ENCODE measurements around the gene CENPC. TPM values are rescaled to one million over a fixed set of nuclear protein-coding genes. Genes with fewer than 3 reads are reported as not detected.

The CENPC gene
- total and polyA plus RNA-seq, 2 of the 4 experiments (the other 2 are of a cell fraction), result 4.2 to 6.6 TPM

DNA sequence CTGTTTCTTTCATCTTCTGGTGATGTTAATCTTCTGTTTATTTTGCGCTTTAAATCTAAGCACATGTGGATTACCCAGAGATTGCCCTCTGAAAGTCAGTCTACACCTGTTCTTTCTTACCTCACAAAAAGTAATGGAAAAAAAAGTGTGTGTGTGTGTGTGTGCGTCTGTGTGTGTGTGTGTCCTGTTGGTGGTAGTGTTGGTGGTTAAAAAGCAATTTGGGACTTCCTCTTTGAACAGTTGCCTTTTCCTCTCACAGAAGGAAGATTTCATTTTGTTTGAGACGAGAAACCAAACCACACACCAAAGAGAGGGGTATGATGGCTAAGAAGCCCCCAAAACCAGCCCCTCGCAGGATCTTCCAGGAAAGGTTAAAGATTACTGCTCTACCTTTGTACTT is 13.2 kb upstream of the CENPC start, which contains the start of gene STAP1:
Gene STAP1 (plus strand): TSS at position 235 of the 400 bp plus-strand sequence. CDS start 83 bp downstream, at position 318.
- H3K27me3 ChIP-seq (ENCODE audit: control insufficient read depth, insufficient read depth, low read length), result no peaks in the 10 kb centered on the region
- H3K4me2 ChIP-seq (ENCODE audit: low read depth, low read length), result no peak within 1 kb of the TSS
- H3K4me1 ChIP-seq (ENCODE audit: control insufficient read depth, insufficient read depth, low read length), result no peaks in the 10 kb centered on the region
- TF ChIP-seq MXI1 (IDR thresholded peaks at IDR 0.05; ENCODE audit: borderline replicate concordance, low read depth, low read length) (no peak), FOS (IDR thresholded peaks at IDR 0.05; ENCODE audit: low read depth, low read length) (no peak), SMC3 (IDR thresholded peaks at IDR 0.05; ENCODE audit: low read depth, low read length) (no peak), CHD1 (IDR thresholded peaks at IDR 0.05; ENCODE audit: low read depth, low read length) (no peak), RAD21 (IDR thresholded peaks at IDR 0.05; ENCODE audit: low read length) (no peak), BHLHE40 (IDR thresholded peaks at IDR 0.05; ENCODE audit: low read depth, low read length) (no peak), MAFK (IDR thresholded peaks at IDR 0.05; ENCODE audit: low read depth, low read length) (no peak), NFE2L2 (IDR thresholded peaks at IDR 0.05; ENCODE audit: low read depth, low read length) (no peak), RFX5 (IDR thresholded peaks at IDR 0.05; ENCODE audit: low read depth, low read length) (no peak), CEBPB (IDR thresholded peaks at IDR 0.05; ENCODE audit: low read depth, low read length) (no peak), POLR2A (IDR thresholded peaks at IDR 0.05; ENCODE audit: low read depth, low read length) (no peak), RCOR1 (IDR thresholded peaks at IDR 0.05; ENCODE audit: insufficient replicate concordance, low read length) (no peak), MAZ (IDR thresholded peaks at IDR 0.05; ENCODE audit: borderline replicate concordance, low read depth, low read length) (no peak)
- TF ChIP-seq, protein P1, sequence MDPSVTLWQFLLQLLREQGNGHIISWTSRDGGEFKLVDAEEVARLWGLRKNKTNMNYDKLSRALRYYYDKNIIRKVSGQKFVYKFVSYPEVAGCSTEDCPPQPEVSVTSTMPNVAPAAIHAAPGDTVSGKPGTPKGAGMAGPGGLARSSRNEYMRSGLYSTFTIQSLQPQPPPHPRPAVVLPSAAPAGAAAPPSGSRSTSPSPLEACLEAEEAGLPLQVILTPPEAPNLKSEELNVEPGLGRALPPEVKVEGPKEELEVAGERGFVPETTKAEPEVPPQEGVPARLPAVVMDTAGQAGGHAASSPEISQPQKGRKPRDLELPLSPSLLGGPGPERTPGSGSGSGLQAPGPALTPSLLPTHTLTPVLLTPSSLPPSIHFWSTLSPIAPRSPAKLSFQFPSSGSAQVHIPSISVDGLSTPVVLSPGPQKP (IDR thresholded peaks at IDR 0.05; ENCODE audit: borderline replicate concordance, low read depth, low read length), result no peak
- TF ChIP-seq, protein P2, sequence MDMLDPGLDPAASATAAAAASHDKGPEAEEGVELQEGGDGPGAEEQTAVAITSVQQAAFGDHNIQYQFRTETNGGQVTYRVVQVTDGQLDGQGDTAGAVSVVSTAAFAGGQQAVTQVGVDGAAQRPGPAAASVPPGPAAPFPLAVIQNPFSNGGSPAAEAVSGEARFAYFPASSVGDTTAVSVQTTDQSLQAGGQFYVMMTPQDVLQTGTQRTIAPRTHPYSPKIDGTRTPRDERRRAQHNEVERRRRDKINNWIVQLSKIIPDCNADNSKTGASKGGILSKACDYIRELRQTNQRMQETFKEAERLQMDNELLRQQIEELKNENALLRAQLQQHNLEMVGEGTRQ (IDR thresholded peaks at IDR 0.05; ENCODE audit: low read depth, low read length), result no peak
- TF ChIP-seq, protein P3, sequence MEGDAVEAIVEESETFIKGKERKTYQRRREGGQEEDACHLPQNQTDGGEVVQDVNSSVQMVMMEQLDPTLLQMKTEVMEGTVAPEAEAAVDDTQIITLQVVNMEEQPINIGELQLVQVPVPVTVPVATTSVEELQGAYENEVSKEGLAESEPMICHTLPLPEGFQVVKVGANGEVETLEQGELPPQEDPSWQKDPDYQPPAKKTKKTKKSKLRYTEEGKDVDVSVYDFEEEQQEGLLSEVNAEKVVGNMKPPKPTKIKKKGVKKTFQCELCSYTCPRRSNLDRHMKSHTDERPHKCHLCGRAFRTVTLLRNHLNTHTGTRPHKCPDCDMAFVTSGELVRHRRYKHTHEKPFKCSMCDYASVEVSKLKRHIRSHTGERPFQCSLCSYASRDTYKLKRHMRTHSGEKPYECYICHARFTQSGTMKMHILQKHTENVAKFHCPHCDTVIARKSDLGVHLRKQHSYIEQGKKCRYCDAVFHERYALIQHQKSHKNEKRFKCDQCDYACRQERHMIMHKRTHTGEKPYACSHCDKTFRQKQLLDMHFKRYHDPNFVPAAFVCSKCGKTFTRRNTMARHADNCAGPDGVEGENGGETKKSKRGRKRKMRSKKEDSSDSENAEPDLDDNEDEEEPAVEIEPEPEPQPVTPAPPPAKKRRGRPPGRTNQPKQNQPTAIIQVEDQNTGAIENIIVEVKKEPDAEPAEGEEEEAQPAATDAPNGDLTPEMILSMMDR (conservative IDR thresholded peaks at IDR 0.05; ENCODE audit: low read depth, low read length), result no peak
- H3K79me1 ChIP-seq (ENCODE audit: low read depth in 1 of 2, low read length in 2 of 2), result no peaks in the 10 kb centered on the region
- H2BK20ac ChIP-seq (ENCODE audit: low read depth, low read length), result no peak within 1 kb of the TSS
- no peaks in the 10 kb centered on the region for H3K9me3 ChIP-seq (ENCODE audit: control insufficient read depth, insufficient read depth, low read length)
- H2AK5ac ChIP-seq (ENCODE audit: low read depth, low read length), result no peak within 1 kb of the TSS
- no peaks in the 10 kb centered on the region for H3K36me3 ChIP-seq (ENCODE audit: control insufficient read depth, insufficient read depth, low read length)
- no peak within 1 kb of the TSS for H4K8ac ChIP-seq (ENCODE audit: low read depth in 2 of 2, low read length in 2 of 2)
- no peak within 1 kb of the TSS for H3K4me3 ChIP-seq (ENCODE audit: insufficient read depth, low read depth, low read length)
- no peak within 1 kb of the TSS for H4K91ac ChIP-seq (ENCODE audit: insufficient read depth, low read depth, low read length)
- intact Hi-C loops (cut with micrococcal nuclease), result no loop called here
- H3K56ac ChIP-seq (ENCODE audit: extremely low read depth, insufficient read depth, low read length), result no peak within 1 kb of the TSS
- H3K18ac ChIP-seq (ENCODE audit: low read depth, low read length), result no peak within 1 kb of the TSS
- no peak within 1 kb of the TSS for H3K9ac ChIP-seq (ENCODE audit: low read depth, low read length)
- no peak within 1 kb of the TSS for H2BK15ac ChIP-seq (ENCODE audit: low read depth, low read length)
- H2BK5ac ChIP-seq (ENCODE audit: low read depth, low read length, poor library complexity, severe bottlenecking), result no peak within 1 kb of the TSS
- H2BK120ac ChIP-seq (ENCODE audit: low read depth, low read length), result no peak within 1 kb of the TSS
- DNase-seq, result no peak
- no peak within 1 kb of the TSS for H2AFZ ChIP-seq (replicated peaks; ENCODE audit: low read length, poor library complexity)
- ChIA-PET CTCF (no interaction called here), POLR2A (ENCODE audit: unreplicated experiment) (no interaction called here)
- H4K5ac ChIP-seq (ENCODE audit: low read depth, low read length), result no peak within 1 kb of the TSS
- no peak for ATAC-seq (ENCODE audit: low read depth)
- H4K20me1 ChIP-seq (ENCODE audit: insufficient read depth, low read length), result no peaks in the 10 kb centered on the region
- H2AK9ac ChIP-seq (replicated peaks; ENCODE audit: low read depth, low read length, poor library complexity), result no peak within 1 kb of the TSS
- dilution Hi-C loops (cut with HindIII; ENCODE audit: low sequenced_read_pairs, unreplicated experiment), result no loop called here
- in situ Hi-C loops (cut with MboI; ENCODE audit: low sequenced_read_pairs), result no loop called here
- no TSS peak for BruUV-seq (replicated peaks)
- WGBS, 2 experiments (ENCODE audit: extremely low coverage in 2 of 2, insufficient read length in 1 of 2), result no CpG with 5 or more reads among the region's 4 CpGs
- H3K23ac ChIP-seq (ENCODE audit: low read depth, low read length), result no peak within 1 kb of the TSS
- H3K9me1 ChIP-seq (ENCODE audit: insufficient read depth, low read length), result no peaks in the 10 kb centered on the region
- no peak within 1 kb of the TSS for H3K27ac ChIP-seq (ENCODE audit: insufficient read depth, low read length)
- H3K14ac ChIP-seq (replicated peaks; ENCODE audit: low read depth, low read length), result no peak within 1 kb of the TSS
- H3K4ac ChIP-seq (ENCODE audit: low read depth, low read length), result no peak within 1 kb of the TSS
